Fibroblast of mammary gland (primary cell): ENCODE data around the gene TNFAIP8L1.
A peak's percentile ranks its signal among the peaks of the same experiment; 100 is the strongest.

Experiments used
- DNase-seq: peaks from one replicate; pipeline ENCODE4 v3.0.0-alpha.2; 2010; ENCODE audit warnings: low read depth
- H3K4me3 ChIP-seq: 2 replicates; pipeline ENCODE4 v1.5.1; 2011; ENCODE audit warnings: low read depth, mild to moderate bottlenecking, low read length, moderate library complexity; ENCODE audit not compliant: control insufficient read depth
- TF ChIP-seq, protein P1 (sequence below): conservative IDR thresholded peaks from 2 replicates; pipeline ENCODE4 v1.5.1; 2011; ENCODE audit warnings: low read depth, low read length, inconsistent platforms; ENCODE audit not compliant: control insufficient read depth, insufficient read depth

The TNFAIP8L1 gene

DNA sequence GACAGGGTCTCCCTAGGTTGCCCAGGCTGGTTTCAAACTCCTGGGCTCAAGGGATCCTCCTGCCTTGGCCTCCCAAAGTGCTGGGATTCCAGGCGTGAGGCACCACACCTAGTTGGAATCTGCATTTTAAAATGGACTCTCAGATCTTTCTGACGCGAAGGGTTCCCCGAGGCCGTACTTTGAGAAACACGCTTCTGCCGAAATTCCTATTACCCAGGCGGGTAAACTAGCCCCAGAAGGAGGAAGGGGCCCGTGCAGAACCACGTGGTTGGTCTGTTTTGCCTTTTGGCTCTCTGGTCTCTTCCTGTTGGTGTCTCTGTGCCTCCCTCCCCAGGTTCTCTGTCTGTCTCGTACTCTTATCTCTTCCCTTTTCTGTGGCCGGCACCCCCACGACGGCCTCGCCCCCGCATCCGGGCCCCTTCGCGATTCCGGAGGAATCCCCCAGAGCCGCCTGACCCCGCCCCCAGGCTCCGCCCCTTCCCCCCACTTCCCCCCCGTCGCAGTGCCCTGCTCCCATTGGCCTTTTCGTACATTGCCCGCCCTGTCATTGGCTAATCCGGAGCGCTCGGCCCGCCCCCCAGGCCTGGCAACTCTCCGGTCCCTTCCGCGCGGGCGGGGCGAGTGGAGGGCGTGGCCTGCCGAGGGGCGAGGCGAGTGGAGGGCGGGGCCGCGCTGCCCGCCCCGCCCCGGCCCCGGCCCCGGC, at the start of gene TNFAIP8L1:
Gene TNFAIP8L1, plus strand, starts transcription at position 689 of the 703 bp plus-strand sequence. CDS start 12,354 bp downstream, outside the sequence.
- peak; percentile 91 for DNase-seq
- H3K4me3 ChIP-seq = peak within 1 kb of the TSS; percentile 80
- TF ChIP-seq, protein P1, sequence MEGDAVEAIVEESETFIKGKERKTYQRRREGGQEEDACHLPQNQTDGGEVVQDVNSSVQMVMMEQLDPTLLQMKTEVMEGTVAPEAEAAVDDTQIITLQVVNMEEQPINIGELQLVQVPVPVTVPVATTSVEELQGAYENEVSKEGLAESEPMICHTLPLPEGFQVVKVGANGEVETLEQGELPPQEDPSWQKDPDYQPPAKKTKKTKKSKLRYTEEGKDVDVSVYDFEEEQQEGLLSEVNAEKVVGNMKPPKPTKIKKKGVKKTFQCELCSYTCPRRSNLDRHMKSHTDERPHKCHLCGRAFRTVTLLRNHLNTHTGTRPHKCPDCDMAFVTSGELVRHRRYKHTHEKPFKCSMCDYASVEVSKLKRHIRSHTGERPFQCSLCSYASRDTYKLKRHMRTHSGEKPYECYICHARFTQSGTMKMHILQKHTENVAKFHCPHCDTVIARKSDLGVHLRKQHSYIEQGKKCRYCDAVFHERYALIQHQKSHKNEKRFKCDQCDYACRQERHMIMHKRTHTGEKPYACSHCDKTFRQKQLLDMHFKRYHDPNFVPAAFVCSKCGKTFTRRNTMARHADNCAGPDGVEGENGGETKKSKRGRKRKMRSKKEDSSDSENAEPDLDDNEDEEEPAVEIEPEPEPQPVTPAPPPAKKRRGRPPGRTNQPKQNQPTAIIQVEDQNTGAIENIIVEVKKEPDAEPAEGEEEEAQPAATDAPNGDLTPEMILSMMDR = no peak

DNA sequence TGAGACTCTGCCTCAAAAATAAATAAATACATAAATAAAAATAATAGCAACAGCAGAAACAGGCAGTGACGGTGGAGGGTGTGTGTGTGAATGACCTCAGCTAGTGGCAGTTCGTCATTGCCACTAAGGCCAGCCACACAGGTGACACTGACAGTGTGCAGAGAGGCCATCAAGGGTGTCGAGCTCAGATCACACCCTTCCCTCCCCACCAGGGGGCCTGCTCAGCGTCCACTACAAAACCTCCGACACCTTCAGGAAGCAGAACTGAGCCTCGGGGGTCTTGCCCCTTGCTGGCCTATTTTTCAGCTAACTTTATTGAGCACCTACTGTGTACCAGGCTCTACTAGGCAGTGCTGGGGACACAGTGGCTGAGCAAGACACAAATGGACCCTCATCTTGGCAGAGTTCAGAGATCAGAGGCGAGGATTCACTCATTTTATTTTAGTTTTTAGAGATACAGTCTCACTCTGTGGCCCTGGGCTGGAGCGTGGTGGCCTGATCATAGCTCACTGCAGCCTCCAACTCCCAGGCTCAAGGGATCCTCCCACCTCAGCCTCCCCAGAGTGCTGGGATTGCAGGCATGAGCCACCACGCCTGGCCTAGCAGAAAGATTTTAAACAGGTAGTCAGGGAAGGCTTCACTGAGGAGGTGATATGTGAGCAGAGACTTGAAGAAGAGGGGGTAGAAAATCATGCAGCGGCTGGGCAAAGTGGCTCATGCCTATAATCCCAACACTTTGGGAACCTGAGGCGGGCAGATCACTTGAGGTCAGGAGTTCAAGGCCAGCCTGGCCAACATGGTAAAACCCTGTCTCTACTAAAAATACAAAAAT, 49.5 kb upstream of the TNFAIP8L1 start:
- TF ChIP-seq, protein P1 = peak; percentile 31
- no peak overlapping the region for H3K4me3 ChIP-seq
- no peak for DNase-seq

DNA sequence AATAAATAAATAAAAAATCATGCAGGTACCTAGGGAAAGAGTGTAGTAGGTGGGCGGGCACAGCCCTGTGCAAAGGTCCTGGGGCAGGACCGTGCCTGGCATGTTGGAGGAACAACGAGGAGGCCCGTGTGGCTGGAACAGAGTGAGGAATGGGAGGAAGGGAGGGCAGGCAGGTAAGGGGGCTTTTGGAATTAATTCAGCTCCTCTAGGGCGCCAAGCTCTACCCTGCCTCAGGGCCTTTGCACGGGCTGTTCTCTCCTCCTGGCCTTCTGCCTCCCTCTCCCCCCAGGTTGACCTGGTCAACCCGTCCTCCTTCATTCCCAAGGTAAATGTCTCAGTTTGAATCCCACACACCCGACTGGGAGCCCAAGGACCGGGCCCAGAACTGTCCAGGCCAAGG, 48.8 kb upstream of the TNFAIP8L1 start:
- DNase-seq = no peak
- TF ChIP-seq, protein P1 = no peak
- H3K4me3 ChIP-seq = no peak overlapping the region

DNA sequence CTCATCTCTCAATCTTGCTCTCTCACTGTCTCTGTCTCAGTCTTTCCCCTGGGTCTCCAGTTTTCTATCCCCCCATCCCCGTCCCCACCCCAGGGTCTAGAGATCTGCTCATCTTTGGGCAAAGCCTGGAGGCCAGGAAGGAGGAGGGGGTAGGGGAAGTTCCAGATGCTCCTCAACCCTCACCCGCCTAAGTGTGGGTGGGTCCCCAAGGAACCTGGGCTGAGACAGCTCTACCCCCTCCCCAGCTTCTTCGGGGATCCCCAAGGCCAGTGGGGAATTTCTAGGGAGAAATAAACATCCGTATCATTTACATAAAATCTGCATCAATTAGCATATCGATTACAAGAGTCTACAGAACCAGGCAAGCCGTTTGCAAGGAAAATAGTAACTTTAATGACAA, 48.0 kb upstream of the TNFAIP8L1 start:
- no peak overlapping the region for H3K4me3 ChIP-seq
- TF ChIP-seq, protein P1 = no peak
- DNase-seq = no peak

DNA sequence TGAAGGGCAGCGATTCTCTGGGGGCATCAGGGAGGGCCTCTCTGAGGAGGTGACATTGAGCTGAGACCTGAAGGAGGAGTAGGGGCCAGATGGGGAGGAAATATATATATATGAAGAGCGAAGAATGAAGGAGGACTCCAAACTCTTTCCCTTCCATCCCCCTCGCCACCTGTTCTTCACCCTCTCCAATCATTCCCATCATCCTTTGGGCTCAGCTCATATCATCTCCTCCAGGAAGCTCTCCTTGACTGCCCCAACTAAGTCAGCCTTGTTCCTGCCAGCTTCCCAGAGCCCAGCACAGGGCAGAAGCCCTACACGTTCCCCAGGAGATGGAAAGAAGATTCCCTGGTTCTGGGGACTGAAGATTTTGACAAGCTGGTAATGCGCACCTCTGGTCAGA, 46.9 kb upstream of the TNFAIP8L1 start:
- TF ChIP-seq, protein P1 = no peak

DNA sequence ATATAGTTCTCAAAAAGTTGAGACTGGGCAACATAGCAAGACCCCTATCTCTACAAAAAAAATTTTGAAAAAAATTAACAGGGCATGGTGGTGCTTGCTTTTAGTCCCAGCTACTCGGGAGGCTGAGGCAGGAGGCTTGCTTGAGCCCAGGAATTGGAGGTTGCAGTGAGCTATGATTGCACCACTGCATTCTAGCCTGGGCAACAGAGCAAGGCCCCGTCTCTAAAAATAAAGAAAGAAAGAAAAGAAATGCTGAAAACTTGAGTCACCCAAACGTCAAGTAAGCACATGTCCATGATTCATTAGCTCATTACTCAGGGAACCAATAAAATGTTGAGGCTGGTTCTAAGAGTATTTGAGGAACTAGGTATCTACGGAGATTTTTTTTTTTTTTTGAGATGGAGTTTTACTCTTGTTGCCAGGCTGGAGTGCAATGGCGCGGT, 45.9 kb upstream of the TNFAIP8L1 start:
- DNase-seq = peak; percentile 73
- H3K4me3 ChIP-seq = no peak overlapping the region
- TF ChIP-seq, protein P1 = no peak

More for the DNA sequence above, 46.9 kb upstream of the TNFAIP8L1 start:
- H3K4me3 ChIP-seq = no peak overlapping the region
- DNase-seq = no peak
